Upper lobe of left lung (tissue), 6 donors: ENCODE data around the gene DDAH1. TPM values are rescaled to one million over a fixed set of nuclear protein-coding genes. Genes with fewer than 3 reads are reported as not detected.

ENCODE experiments used
- ATAC-seq, 2 donors: fragments of 200-7000 bp; cut with Tn5 transposase; one replicate each; pipeline ENCODE4 v1.9.1; 2022; ENCODE audit warnings: mild to moderate bottlenecking in 2 of 2, moderate library complexity in 2 of 2; ENCODE audit not compliant: low FRiP score in 2 of 2
- DNase-seq, 2 donors: peaks; one replicate each; pipeline ENCODE4 v3.0.0-alpha.2; 2019 to 2020
- H3K27ac ChIP-seq, 4 donors: fragments of 200-600 bp; sonication (generic); one replicate each; pipeline ENCODE4 v1.5.1; 2016 to 2019
- H3K27me3 ChIP-seq, 4 donors: fragments of 200-600 bp; sonication (generic); one replicate each; pipeline ENCODE4 v1.5.1; 2017 to 2019
- H3K36me3 ChIP-seq, 4 donors: fragments of 200-600 bp; sonication (generic); one replicate each; pipeline ENCODE4 v1.5.1; 2016 to 2019
- H3K4me1 ChIP-seq, 4 donors: fragments of 200-600 bp; sonication (generic); one replicate each; pipeline ENCODE4 v1.5.1; 2018 to 2019
- H3K4me3 ChIP-seq, 4 donors: fragments of 200-600 bp; sonication (generic); one replicate each; pipeline ENCODE4 v1.5.1; 2017 to 2019; ENCODE audit warnings: mild to moderate bottlenecking in 2 of 4, moderate library complexity in 1 of 4
- H3K9me3 ChIP-seq, 4 donors: fragments of 200-600 bp; sonication (generic); one replicate each; pipeline ENCODE4 v1.5.1; 2018 to 2019
- CTCF ChIP-seq, 6 experiments: fragments of 450-650 bp in 4 of 6; fragments of 200-600 bp in 2 of 6; sonication (generic) in 2 of 6; IDR thresholded peaks; one replicate each; pipeline ENCODE4 v1.5.1; 2016 to 2019; ENCODE audit warnings: antibody characterized with exemption in 6 of 6
- EP300 ChIP-seq, 4 donors: sonication (generic); formaldehyde crosslinking; IDR thresholded peaks; one replicate each; pipeline ENCODE4 v1.5.1; 2017; ENCODE audit warnings: antibody characterized with exemption in 4 of 4, control low read depth in 2 of 4
- POLR2A ChIP-seq, 4 donors: fragments of 450-650 bp; IDR thresholded peaks; one replicate each; pipeline ENCODE4 v1.5.1; 2016 to 2017; ENCODE audit warnings: antibody characterized with exemption in 4 of 4, mild to moderate bottlenecking in 2 of 4
- POLR2AphosphoS5 ChIP-seq, 2 donors: sonication (generic); formaldehyde crosslinking; IDR thresholded peaks; one replicate each; pipeline ENCODE4 v1.5.1; 2017; ENCODE audit warnings: antibody characterized with exemption in 2 of 2
- WGBS, 2 donors: methylation state at CpG; one replicate each; pipeline ENCODE4 v1.1.5; 2017 to 2018; 5-methylcytosine and 5-hydroxymethylcytosine counted together
- total RNA-seq, 6 donors: library from RNA; depleted of rRNA in 4 of 6; stranded (reverse); fragments of >200 nt in 4 of 6; gene quantifications; one replicate each; pipeline versions ENCODE4 v1.1.0 to v1.2.1, GENCODE V29; 2016 to 2021
- donor health status: DM: no; HTN: no; CAD: no; lungs with moderate emphysema.
- donor health status: DM: no; HTN: yes; CAD: no; lungs with severe emphysema.

Gene DDAH1
- total RNA-seq, 6 donors from 2014 or later: 24.1 to 78.8 (median 52.6) TPM

- DNase-seq (no peak), ATAC-seq (no peak)
- H3K27me3 ChIP-seq: no peaks in the 10 kb centered on the region
- H3K9me3 ChIP-seq: no peaks in the 10 kb centered on the region
- TF ChIP-seq CTCF (IDR thresholded peaks at IDR 0.05) (no peak), POLR2AphosphoS5 (IDR thresholded peaks at IDR 0.05) (no peak), POLR2A (IDR thresholded peaks at IDR 0.05) (no peak), EP300 (IDR thresholded peaks at IDR 0.05) (no peak)
- no peak overlapping the region for H3K4me3 ChIP-seq
- no peak overlapping the region for H3K27ac ChIP-seq
- peaks cover 0 to 6% (median 0%) of the 10 kb centered on the region in 4 donors for H3K4me1 ChIP-seq
- WGBS, 2 donors: 72 to 75% methylated on average over 1 of the region's 1 CpG
- no peaks in the 10 kb centered on the region for H3K36me3 ChIP-seq
These were observed 104.9 kb downstream of the DDAH1 start for GRCh38 chr1:85359874-85360721.

- Histone ChIP-seq H3K27ac (no peak overlapping the region), H3K4me3 (no peak overlapping the region), H3K27me3 (no peaks in the 10 kb centered on the region), H3K4me1 (peaks cover 0 to 6% (median 0%) of the 10 kb centered on the region in 4 donors), H3K9me3 (no peaks in the 10 kb centered on the region), H3K36me3 (no peaks in the 10 kb centered on the region)
- ATAC-seq: no peak
- WGBS, 2 donors: 90 to 96% methylated on average over 5 of the region's 5 CpGs
- no peak for DNase-seq
- TF ChIP-seq POLR2A (IDR thresholded peaks at IDR 0.05) (no peak), POLR2AphosphoS5 (IDR thresholded peaks at IDR 0.05) (no peak), CTCF (IDR thresholded peaks at IDR 0.05) (no peak), EP300 (IDR thresholded peaks at IDR 0.05) (no peak)
These were observed 106.1 kb downstream of the DDAH1 start for GRCh38 chr1:85358702-85359438.

- DNase-seq: no peak
- 79 to 88% methylated on average over 2 of the region's 2 CpGs for WGBS, 2 donors
- Histone ChIP-seq H3K4me3 (no peak overlapping the region), H3K36me3 (no peaks in the 10 kb centered on the region), H3K9me3 (no peaks in the 10 kb centered on the region), H3K27ac (no peak overlapping the region), H3K4me1 (peaks cover 0 to 6% (median 0%) of the 10 kb centered on the region in 4 donors), H3K27me3 (no peaks in the 10 kb centered on the region)
- TF ChIP-seq EP300 (IDR thresholded peaks at IDR 0.05) (no peak), POLR2AphosphoS5 (IDR thresholded peaks at IDR 0.05) (no peak), CTCF (IDR thresholded peaks at IDR 0.05) (no peak), POLR2A (IDR thresholded peaks at IDR 0.05) (no peak)
- no peak for ATAC-seq
These were observed 107.1 kb downstream of the DDAH1 start for GRCh38 chr1:85357817-85358216.

GRCh38 chr1:85356130-85356529 is 108.8 kb downstream of the DDAH1 start:
- peaks cover 0 to 3% (median 0%) of the 10 kb centered on the region in 4 donors for H3K4me1 ChIP-seq
- DNase-seq: no peak
- no peak for TF ChIP-seq EP300 (IDR thresholded peaks at IDR 0.05)
- no peak for TF ChIP-seq POLR2A (IDR thresholded peaks at IDR 0.05)
- TF ChIP-seq POLR2AphosphoS5 (IDR thresholded peaks at IDR 0.05): no peak
- TF ChIP-seq CTCF (IDR thresholded peaks at IDR 0.05): no peak
- no peak overlapping the region for H3K4me3 ChIP-seq
- H3K27ac ChIP-seq: no peak overlapping the region
- no peak for ATAC-seq
- H3K9me3 ChIP-seq: no peaks in the 10 kb centered on the region
- H3K27me3 ChIP-seq: no peaks in the 10 kb centered on the region
- H3K36me3 ChIP-seq: no peaks in the 10 kb centered on the region
